Activated B cell treated with CpG ODN at 0.5 μM for 24 hours (primary cell): ENCODE measurements around the gene INF2. TPM values are rescaled to one million over a fixed set of nuclear protein-coding genes. Genes with fewer than 3 reads are reported as not detected.

ENCODE experiments used
- ATAC-seq: fragments of 200-7000 bp; cut with Tn5 transposase; one replicate; pipeline ENCODE4 v1.10.0; 2021; ENCODE audit warnings: low read depth, mild to moderate bottlenecking, moderate library complexity
- CTCF ChIA-PET: fragments of 350-600 bp; sonication (Branson Sonifier 250); formaldehyde crosslinking; loops from one replicate; lab custom pipeline; 2021; ENCODE audit warnings: antibody characterized with exemption; lab: Charles Lee
- POLR2A ChIA-PET: fragments of 350-600 bp; sonication (Branson Sonifier 250); formaldehyde crosslinking; loops from one replicate; lab custom pipeline; 2021; ENCODE audit warnings: antibody characterized with exemption; lab: Charles Lee
- DNase-seq: peaks from one replicate; pipeline ENCODE4 v3.0.0; 2022
- H3K27ac Mint-ChIP-seq: one replicate; pipeline ENCODE4 v1.8.0; 2020; ENCODE audit warnings: mixed read lengths
- H3K27me3 Mint-ChIP-seq: one replicate; pipeline ENCODE4 v1.8.0; 2021; ENCODE audit warnings: mixed read lengths
- H3K36me3 Mint-ChIP-seq: one replicate; pipeline ENCODE4 v1.8.0; 2021; ENCODE audit warnings: low read depth, mixed read lengths
- H3K4me1 Mint-ChIP-seq: one replicate; pipeline ENCODE4 v1.8.0; 2021; ENCODE audit warnings: mixed read lengths
- H3K4me3 Mint-ChIP-seq: one replicate; pipeline ENCODE4 v1.8.0; 2020; ENCODE audit warnings: mild to moderate bottlenecking, mixed read lengths
- H3K9me3 Mint-ChIP-seq: one replicate; pipeline ENCODE4 v1.8.0; 2020; ENCODE audit warnings: mixed read lengths
- intact Hi-C: fragments of 100-400 bp; cut with micrococcal nuclease; formaldehyde crosslinking; loops from one replicate; pipeline ENCODE4 v1.15.1; 2024
- total RNA-seq: library from RNA; stranded (reverse); gene quantifications from 2 replicates; pipeline ENCODE4 v1.2.3, GENCODE V29; 2022
- TF ChIP-seq, protein P1 (sequence below): fragments of 200-600 bp; IDR thresholded peaks from one replicate; pipeline ENCODE4 v1.8.0; 2022; ENCODE audit warnings: antibody characterized with exemption, mild to moderate bottlenecking

INF2 gene
- total RNA-seq, 1 donor from 2014 or later: 47.2 TPM

DNA sequence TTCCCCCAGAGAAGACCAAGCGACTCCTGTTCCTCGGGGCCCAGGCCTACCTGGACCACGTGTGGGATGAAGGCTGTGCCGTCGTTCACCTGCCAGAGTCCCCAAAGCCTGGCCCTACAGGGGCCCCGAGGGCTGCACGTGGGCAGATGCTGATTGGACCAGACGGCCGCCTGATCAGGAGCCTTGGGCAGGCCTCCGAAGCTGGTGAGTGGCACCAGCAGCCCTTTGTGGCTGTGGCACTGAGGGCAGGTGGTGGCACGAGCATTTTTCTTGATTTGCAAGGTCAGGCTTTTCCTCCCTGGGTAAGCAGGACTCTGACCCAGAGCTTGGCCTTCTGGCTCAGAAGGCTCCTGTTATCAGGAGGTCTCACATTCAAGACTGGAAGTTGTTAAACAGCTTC, 66.2 kb downstream of the INF2 start:
- Mint-ChIP-seq H3K4me3 (no peak overlapping the region), H3K27ac (no peak overlapping the region), H3K9me3 (no peaks in the 10 kb centered on the region), H3K36me3 (peaks cover 60% of the 10 kb centered on the region), H3K27me3 (no peaks in the 10 kb centered on the region), H3K4me1 (peaks cover 32% of the 10 kb centered on the region)
- ChIA-PET POLR2A (no interaction called here), CTCF (interaction anchor here (4.0 kb wide), 1 partner anchor 12 kb away, joined by 27 read pairs; no protein-coding TSS in a partner anchor)
- TF ChIP-seq, protein P1, sequence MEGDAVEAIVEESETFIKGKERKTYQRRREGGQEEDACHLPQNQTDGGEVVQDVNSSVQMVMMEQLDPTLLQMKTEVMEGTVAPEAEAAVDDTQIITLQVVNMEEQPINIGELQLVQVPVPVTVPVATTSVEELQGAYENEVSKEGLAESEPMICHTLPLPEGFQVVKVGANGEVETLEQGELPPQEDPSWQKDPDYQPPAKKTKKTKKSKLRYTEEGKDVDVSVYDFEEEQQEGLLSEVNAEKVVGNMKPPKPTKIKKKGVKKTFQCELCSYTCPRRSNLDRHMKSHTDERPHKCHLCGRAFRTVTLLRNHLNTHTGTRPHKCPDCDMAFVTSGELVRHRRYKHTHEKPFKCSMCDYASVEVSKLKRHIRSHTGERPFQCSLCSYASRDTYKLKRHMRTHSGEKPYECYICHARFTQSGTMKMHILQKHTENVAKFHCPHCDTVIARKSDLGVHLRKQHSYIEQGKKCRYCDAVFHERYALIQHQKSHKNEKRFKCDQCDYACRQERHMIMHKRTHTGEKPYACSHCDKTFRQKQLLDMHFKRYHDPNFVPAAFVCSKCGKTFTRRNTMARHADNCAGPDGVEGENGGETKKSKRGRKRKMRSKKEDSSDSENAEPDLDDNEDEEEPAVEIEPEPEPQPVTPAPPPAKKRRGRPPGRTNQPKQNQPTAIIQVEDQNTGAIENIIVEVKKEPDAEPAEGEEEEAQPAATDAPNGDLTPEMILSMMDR: no peak
- ATAC-seq: no peak
- intact Hi-C loops: no loop called here
- DNase-seq: no peak

DNA sequence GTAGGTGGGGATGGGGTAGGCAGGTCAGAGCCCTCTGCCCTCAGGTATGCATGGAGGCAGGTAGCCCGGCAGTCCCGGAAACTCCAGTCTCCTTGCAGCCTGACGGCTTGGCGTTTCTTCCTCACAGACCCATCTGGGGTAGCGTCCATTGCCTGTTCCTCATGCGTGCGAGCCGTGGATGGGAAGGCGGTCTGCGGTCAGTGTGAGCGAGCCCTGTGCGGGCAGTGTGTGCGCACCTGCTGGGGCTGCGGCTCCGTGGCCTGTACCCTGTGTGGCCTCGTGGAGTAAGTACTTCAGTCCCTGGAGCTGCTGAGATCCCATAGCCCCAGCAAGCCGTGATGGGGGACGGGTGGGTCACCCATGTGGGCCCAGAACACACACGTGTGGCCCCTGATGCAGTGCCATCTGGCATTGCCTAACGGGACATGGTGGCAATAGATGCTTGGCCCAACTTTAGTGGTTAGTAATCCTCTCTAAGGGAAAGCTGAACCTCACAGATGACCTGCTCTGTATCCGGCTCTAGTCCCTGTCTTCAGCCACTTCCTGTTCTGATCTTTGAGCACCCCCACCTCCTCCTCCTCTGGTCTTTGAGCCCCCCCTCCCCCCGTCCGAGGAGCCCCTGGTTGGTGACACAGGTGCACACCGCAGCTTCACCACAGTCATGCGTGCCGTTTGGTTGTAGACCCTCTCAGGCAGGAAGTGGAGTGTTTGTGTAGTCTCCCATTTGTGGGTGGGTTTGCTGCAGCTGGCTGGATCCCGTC, 67.2 kb downstream of the INF2 start:
- intact Hi-C loops: no loop called here
- Mint-ChIP-seq H3K4me1 (peaks cover 32% of the 10 kb centered on the region), H3K36me3 (peaks cover 71% of the 10 kb centered on the region), H3K27me3 (no peaks in the 10 kb centered on the region), H3K4me3 (no peak overlapping the region), H3K27ac (no peak overlapping the region), H3K9me3 (no peaks in the 10 kb centered on the region)
- TF ChIP-seq, protein P1: no peak
- ChIA-PET CTCF (no interaction called here), POLR2A (no interaction called here)
- ATAC-seq (no peak), DNase-seq (no peak)

DNA sequence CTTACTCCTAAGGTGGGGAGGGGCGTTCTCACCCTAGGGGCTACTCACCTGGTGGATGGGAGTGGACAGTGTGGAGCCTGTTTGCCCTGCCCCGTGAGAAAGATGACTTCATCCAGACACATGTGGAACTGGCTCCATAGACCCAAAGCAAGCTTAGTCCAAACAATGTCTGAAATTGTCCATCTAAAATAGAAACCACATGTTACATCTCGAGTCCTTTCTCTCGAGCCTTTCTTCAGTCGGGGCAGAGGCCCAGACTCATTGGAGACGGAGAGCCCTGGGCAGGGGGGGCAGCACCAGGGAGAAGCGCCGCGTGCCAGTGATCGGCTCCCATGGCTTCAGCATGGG, 67.8 kb downstream of the INF2 start:
- Mint-ChIP-seq H3K4me3 (no peak overlapping the region), H3K9me3 (no peaks in the 10 kb centered on the region), H3K4me1 (peaks cover 32% of the 10 kb centered on the region), H3K27me3 (no peaks in the 10 kb centered on the region), H3K27ac (no peak overlapping the region), H3K36me3 (peaks cover 74% of the 10 kb centered on the region)
- POLR2A ChIA-PET: no interaction called here
- TF ChIP-seq, protein P1: no peak
- CTCF ChIA-PET: no interaction called here
- ATAC-seq: no peak
- intact Hi-C loops: no loop called here
- no peak for DNase-seq

DNA sequence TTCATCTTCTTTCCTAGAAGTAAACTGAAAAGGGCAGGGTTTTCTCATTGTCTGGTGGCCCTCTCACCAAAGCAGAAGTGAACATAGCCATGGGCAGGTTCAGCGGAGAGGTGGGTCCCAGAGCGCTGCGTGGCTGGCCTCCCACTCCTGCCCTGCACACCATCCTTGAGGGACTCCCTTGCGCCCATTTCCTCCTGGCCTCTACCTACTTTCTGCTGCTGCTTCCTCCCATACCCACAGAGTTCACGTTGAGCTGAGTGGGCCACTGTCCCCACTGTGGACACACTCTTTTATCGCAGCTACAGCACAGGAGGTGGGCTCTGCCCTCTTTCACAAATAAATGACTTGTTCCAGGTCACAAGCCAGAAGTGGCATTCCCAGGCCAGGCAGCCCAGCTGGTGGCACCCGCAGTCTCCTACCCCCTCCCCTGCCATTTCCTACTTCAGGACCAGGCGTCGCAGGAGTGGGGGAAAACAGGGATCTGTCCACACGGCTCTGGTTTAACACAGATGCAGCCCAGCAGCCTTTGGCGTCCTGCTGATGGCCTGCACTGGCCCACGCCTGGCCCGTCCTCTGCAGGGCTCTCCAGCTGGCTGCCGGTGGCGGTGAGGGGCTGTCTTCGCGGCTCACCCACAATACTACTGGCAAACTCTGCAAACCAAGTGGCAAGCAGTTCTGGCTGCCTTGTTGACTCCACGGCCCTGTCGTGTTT, 68.4 kb downstream of the INF2 start:
- TF ChIP-seq, protein P1: no peak
- DNase-seq (no peak), ATAC-seq (no peak)
- intact Hi-C loops: no loop called here
- Mint-ChIP-seq H3K4me3 (no peak overlapping the region), H3K36me3 (peaks cover 74% of the 10 kb centered on the region), H3K9me3 (no peaks in the 10 kb centered on the region), H3K27ac (no peak overlapping the region), H3K27me3 (no peaks in the 10 kb centered on the region), H3K4me1 (peaks cover 26% of the 10 kb centered on the region)
- ChIA-PET POLR2A (interaction anchor here (0.6 kb wide), 1 partner anchor 228 kb away, joined by 3 read pairs; the partner anchor contains the start of gene CLBA1), CTCF (no interaction called here)
